Measurements from ENCODE around the gene HOXA4. TPM values are rescaled to one million over a fixed set of nuclear protein-coding genes. Genes with fewer than 3 reads are reported as not detected.

The HOXA4 gene
- total RNA-seq, 1 experiment from 2014 or later = not detected

- TF ChIP-seq SMAD3 (CRISPR knock-in tag; IDR thresholded peaks at IDR 0.05; ENCODE audit: borderline replicate concordance) (no peak), JAZF1 (CRISPR knock-in tag; IDR thresholded peaks at IDR 0.05) (no peak), MXD4 (CRISPR knock-in tag; IDR thresholded peaks at IDR 0.05; ENCODE audit: borderline replicate concordance) (no peak), ZNF532 (CRISPR knock-in tag; IDR thresholded peaks at IDR 0.05; ENCODE audit: borderline replicate concordance) (no peak), NR3C1 (CRISPR knock-in tag; conservative IDR thresholded peaks at IDR 0.05; ENCODE audit: low read depth) (no peak), ZNF423 (CRISPR knock-in tag; IDR thresholded peaks at IDR 0.05) (no peak)
- TF ChIP-seq, protein P1, sequence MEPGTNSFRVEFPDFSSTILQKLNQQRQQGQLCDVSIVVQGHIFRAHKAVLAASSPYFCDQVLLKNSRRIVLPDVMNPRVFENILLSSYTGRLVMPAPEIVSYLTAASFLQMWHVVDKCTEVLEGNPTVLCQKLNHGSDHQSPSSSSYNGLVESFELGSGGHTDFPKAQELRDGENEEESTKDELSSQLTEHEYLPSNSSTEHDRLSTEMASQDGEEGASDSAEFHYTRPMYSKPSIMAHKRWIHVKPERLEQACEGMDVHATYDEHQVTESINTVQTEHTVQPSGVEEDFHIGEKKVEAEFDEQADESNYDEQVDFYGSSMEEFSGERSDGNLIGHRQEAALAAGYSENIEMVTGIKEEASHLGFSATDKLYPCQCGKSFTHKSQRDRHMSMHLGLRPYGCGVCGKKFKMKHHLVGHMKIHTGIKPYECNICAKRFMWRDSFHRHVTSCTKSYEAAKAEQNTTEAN (CRISPR knock-in tag; IDR thresholded peaks at IDR 0.05) = no peak
- TF ChIP-seq, protein P2, sequence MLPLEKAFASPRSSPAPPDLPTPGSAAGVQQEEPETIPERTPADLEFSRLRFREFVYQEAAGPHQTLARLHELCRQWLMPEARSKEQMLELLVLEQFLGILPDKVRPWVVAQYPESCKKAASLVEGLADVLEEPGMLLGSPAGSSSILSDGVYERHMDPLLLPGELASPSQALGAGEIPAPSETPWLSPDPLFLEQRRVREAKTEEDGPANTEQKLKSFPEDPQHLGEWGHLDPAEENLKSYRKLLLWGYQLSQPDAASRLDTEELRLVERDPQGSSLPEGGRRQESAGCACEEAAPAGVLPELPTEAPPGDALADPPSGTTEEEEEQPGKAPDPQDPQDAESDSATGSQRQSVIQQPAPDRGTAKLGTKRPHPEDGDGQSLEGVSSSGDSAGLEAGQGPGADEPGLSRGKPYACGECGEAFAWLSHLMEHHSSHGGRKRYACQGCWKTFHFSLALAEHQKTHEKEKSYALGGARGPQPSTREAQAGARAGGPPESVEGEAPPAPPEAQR (CRISPR knock-in tag; IDR thresholded peaks at IDR 0.05) = no peak
These were observed 2.5 kb downstream of the HOXA4 start (continued) for GRCh38 chr7:27128034-27128433.

GRCh38 chr7:27126596-27127327, 3.8 kb downstream of the HOXA4 start:
- DNase-seq (ENCODE audit: low spot score) (no peak), ATAC-seq (no peak)
- no peak overlapping the region for H3K27ac Mint-ChIP-seq
- H3K4me3 Mint-ChIP-seq = no peak overlapping the region
- peaks cover 17% of the 10 kb centered on the region for H3K4me1 Mint-ChIP-seq
- H3K27me3 Mint-ChIP-seq (ENCODE audit: low read depth) = peaks cover 96% of the 10 kb centered on the region
- H3K9me3 Mint-ChIP-seq = no peaks in the 10 kb centered on the region
- H3K36me3 Mint-ChIP-seq = no peaks in the 10 kb centered on the region
- ChIA-PET CTCF (no interaction called here), POLR2A (no interaction called here)
- TF ChIP-seq, protein P3, sequence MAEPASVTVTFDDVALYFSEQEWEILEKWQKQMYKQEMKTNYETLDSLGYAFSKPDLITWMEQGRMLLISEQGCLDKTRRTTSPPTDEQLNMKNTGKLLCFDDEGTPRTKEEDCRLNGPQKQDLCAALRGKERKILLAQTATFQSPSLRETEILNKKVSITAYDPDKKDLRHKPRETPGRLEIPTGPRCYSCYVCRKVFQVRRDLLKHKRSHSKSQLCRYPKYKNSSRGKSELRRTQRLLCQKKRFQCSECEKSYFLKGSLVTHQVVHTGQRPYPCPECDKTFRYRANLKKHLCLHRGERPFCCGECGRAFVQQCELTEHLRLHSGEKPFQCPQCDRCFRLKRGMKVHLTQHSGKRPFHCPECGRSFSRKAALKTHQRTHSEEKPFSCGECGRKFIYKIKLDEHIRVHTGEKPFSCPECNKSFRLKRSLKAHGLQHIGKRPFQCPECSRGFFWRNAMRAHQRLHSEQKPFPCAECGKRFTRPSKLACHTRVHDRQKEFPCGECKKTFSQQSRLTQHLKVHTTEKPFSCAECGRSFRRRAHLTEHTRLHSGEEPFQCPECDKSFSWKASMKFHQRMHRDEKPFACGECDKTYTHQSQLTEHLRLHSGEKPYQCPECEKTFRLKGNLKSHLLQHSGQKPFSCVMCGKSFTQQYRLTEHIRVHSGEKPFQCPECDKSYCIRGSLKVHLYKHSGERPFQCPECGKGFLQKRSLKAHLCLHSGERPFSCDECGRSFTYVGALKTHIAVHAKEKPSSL (CRISPR knock-in tag; conservative IDR thresholded peaks at IDR 0.05) = no peak
- TF ChIP-seq USF2 (CRISPR knock-in tag; IDR thresholded peaks at IDR 0.05) (no peak), ZNF121 (CRISPR knock-in tag; IDR thresholded peaks at IDR 0.05) (no peak), MYBL2 (CRISPR knock-in tag; IDR thresholded peaks at IDR 0.05) (no peak), ZNF532 (CRISPR knock-in tag; IDR thresholded peaks at IDR 0.05; ENCODE audit: borderline replicate concordance) (no peak), SMAD3 (CRISPR knock-in tag; IDR thresholded peaks at IDR 0.05; ENCODE audit: borderline replicate concordance) (no peak), ZNF416 (CRISPR knock-in tag; IDR thresholded peaks at IDR 0.05) (no peak), FOXK1 (CRISPR knock-in tag; IDR thresholded peaks at IDR 0.05) (no peak), RELA (CRISPR knock-in tag; IDR thresholded peaks at IDR 0.05; ENCODE audit: borderline replicate concordance) (no peak)
- TF ChIP-seq, protein P4, sequence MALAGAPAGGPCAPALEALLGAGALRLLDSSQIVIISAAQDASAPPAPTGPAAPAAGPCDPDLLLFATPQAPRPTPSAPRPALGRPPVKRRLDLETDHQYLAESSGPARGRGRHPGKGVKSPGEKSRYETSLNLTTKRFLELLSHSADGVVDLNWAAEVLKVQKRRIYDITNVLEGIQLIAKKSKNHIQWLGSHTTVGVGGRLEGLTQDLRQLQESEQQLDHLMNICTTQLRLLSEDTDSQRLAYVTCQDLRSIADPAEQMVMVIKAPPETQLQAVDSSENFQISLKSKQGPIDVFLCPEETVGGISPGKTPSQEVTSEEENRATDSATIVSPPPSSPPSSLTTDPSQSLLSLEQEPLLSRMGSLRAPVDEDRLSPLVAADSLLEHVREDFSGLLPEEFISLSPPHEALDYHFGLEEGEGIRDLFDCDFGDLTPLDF (CRISPR knock-in tag; IDR thresholded peaks at IDR 0.05) = no peak

All from WTC11 (cell line).